Stomach (tissue), 9 donors: ENCODE results near the gene CSDE1. TPM values are rescaled to one million over a fixed set of nuclear protein-coding genes. Genes with fewer than 3 reads are reported as not detected.
A peak's percentile ranks its signal among the peaks of the same experiment; 100 is the strongest.

Experiments
- DNase-seq, 2 donors: peaks; one replicate each; pipeline versions ENCODE4 v3.0.0 to v3.0.0-alpha.2; 2013 to 2019
- H3K27ac ChIP-seq, 5 donors: fragments of 200-600 bp in 4 of 5; sonication (generic) in 4 of 5; one replicate each; pipeline ENCODE4 v1.5.1; 2013 to 2019; ENCODE audit warnings: mild to moderate bottlenecking in 1 of 5, moderate library complexity in 1 of 5
- H3K27me3 ChIP-seq, 3 donors: fragments of 200-600 bp; sonication (generic); one replicate each; pipeline ENCODE4 v1.5.1; 2017 to 2019; ENCODE audit warnings: mixed run types in 1 of 3
- H3K36me3 ChIP-seq, 4 donors: fragments of 200-600 bp; sonication (generic); 1 replicate in 3 of 4; 2 replicates in 1 of 4; pipeline ENCODE4 v1.5.1; 2016 to 2019
- H3K4me1 ChIP-seq, 4 donors: fragments of 200-600 bp; sonication (generic); one replicate each; pipeline ENCODE4 v1.5.1; 2016 to 2019
- H3K4me3 ChIP-seq, 4 donors: fragments of 200-600 bp; sonication (generic) in 3 of 4; one replicate each; pipeline ENCODE4 v1.5.1; 2016 to 2019; ENCODE audit warnings: mild to moderate bottlenecking in 1 of 4
- H3K9me3 ChIP-seq, 4 donors: fragments of 200-600 bp; sonication (generic); one replicate each; pipeline ENCODE4 v1.5.1; 2016 to 2019
- EP300 ChIP-seq: sonication (generic); formaldehyde crosslinking; IDR thresholded peaks from one replicate; pipeline ENCODE4 v1.6.1; 2017; ENCODE audit warnings: antibody characterized with exemption
- POLR2A ChIP-seq, 4 donors: fragments of 450-650 bp; IDR thresholded peaks; one replicate each; pipeline ENCODE4 v1.6.1; 2016; ENCODE audit warnings: antibody characterized with exemption in 4 of 4, control low read depth in 2 of 4, mild to moderate bottlenecking in 1 of 4, moderate library complexity in 1 of 4
- POLR2AphosphoS5 ChIP-seq, 3 donors: sonication (generic); formaldehyde crosslinking; IDR thresholded peaks; one replicate each; pipeline ENCODE4 v1.6.1; 2016; ENCODE audit warnings: antibody characterized with exemption in 3 of 3
- WGBS, 5 donors: extraction: QIAGEN DNeasy Blood & Tissue Kit in 3 of 5; methylation state at CpG; one replicate each; pipeline versions ENCODE4 v1.1.5 to v1.1.7; 2013 to 2018; 5-methylcytosine and 5-hydroxymethylcytosine counted together
- intact Hi-C: fragments of 100-400 bp; cut with DNase I; formaldehyde crosslinking; loops from one replicate; pipeline ENCODE4 v1.15.1; 2023; ENCODE audit warnings: low total_unique reads
- polyA plus RNA-seq, 3 donors: library from polyadenylated mRNA; stranded (reverse); fragments of 200-250 nt; gene quantifications; one replicate each; pipeline ENCODE4 v1.2.3, GENCODE V29; 2013
- total RNA-seq, 5 donors: library from RNA; depleted of rRNA; stranded (reverse); fragments of >200 nt; gene quantifications; one replicate each; pipeline versions ENCODE4 v1.1.0 to v1.2.3, GENCODE V29; 2014 to 2016
- TF ChIP-seq, protein P1 (sequence below), 7 experiments: fragments of 450-650 bp in 4 of 7; fragments of 200-600 bp in 3 of 7; sonication (generic) in 3 of 7; IDR thresholded peaks; one replicate each; pipeline ENCODE4 v1.5.1; 2016 to 2019; ENCODE audit warnings: antibody characterized with exemption in 7 of 7, control low read depth in 2 of 7, mild to moderate bottlenecking in 1 of 7
- donor health status: healthy with polysubstance abuse.
- donor health status: Bipolar disorder and iron deficiency.
- donor health status: healthy.

Gene CSDE1
- total and polyA plus RNA-seq, 8 donors: 129 to 679 (median 374) TPM

DNA sequence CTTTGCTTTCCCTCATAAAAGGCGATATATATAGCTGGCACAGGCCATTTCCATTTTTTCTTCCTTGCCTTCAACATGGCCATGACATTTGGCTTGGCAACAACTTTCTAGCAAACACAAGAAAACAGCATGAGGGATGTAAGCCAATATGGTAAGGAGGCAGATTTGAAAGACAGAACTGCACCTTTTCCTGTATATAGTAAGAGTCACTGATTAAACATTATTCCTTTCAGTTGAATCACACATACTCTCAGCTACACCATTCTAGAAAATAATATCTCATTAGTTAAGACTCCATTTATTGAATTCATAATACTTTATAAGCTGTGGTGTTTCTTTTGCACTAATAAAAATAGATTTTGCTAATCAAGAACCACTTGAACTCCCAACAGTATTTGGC lies 13.2 kb upstream of the CSDE1 start:
- H3K36me3 ChIP-seq: peaks cover 6 to 80% (median 71%) of the 10 kb centered on the region in 4 donors
- intact Hi-C loops: no loop called here
- TF ChIP-seq POLR2A (IDR thresholded peaks at IDR 0.05): no peak
- TF ChIP-seq, protein P1, sequence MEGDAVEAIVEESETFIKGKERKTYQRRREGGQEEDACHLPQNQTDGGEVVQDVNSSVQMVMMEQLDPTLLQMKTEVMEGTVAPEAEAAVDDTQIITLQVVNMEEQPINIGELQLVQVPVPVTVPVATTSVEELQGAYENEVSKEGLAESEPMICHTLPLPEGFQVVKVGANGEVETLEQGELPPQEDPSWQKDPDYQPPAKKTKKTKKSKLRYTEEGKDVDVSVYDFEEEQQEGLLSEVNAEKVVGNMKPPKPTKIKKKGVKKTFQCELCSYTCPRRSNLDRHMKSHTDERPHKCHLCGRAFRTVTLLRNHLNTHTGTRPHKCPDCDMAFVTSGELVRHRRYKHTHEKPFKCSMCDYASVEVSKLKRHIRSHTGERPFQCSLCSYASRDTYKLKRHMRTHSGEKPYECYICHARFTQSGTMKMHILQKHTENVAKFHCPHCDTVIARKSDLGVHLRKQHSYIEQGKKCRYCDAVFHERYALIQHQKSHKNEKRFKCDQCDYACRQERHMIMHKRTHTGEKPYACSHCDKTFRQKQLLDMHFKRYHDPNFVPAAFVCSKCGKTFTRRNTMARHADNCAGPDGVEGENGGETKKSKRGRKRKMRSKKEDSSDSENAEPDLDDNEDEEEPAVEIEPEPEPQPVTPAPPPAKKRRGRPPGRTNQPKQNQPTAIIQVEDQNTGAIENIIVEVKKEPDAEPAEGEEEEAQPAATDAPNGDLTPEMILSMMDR (IDR thresholded peaks at IDR 0.05): no peak
- no peak for DNase-seq
- H3K27me3 ChIP-seq: no peaks in the 10 kb centered on the region
- H3K9me3 ChIP-seq: no peaks in the 10 kb centered on the region
- WGBS, 5 donors: 90 to 100% (median 99%) methylated on average over 1 of the region's 1 CpG
- H3K4me3 ChIP-seq: no peak overlapping the region
- no peaks in the 10 kb centered on the region for H3K4me1 ChIP-seq
- H3K27ac ChIP-seq: no peak overlapping the region

DNA sequence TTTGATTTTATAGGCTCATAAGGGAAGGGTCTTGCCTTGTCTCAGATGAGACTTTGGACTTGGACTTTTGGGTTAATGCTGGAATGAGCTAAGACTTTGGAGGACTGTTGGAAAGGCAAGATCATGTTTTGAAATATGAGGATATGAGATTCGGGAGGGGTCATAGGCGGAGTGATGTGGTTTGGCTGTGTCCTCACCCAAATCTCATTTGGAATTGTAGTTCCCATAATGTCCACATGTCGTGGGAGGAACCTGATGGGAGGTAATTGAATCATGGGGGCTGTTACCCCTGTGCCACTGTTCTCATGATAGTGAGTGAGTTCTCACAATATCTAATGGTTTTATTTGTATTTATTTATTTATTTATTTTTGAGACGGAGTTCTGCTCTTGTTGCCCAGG lies 6.9 kb upstream of the CSDE1 start:
- intact Hi-C loops: no loop called here
- TF ChIP-seq POLR2A (IDR thresholded peaks at IDR 0.05): no peak
- TF ChIP-seq EP300: no peak
- TF ChIP-seq, protein P1 (IDR thresholded peaks at IDR 0.05): no peak
- no peak for TF ChIP-seq POLR2AphosphoS5 (IDR thresholded peaks at IDR 0.05)
- no peaks in the 10 kb centered on the region for H3K27me3 ChIP-seq
- no peak for DNase-seq
- no peak overlapping the region for H3K4me3 ChIP-seq
- H3K9me3 ChIP-seq: peaks cover 0 to 4% (median 0%) of the 10 kb centered on the region in 4 donors
- H3K4me1 ChIP-seq: no peaks in the 10 kb centered on the region
- H3K27ac ChIP-seq: no peak overlapping the region
- 82 to 89% (median 86%) methylated on average over 4 of the region's 4 CpGs for WGBS, 5 donors
- H3K36me3 ChIP-seq: peaks cover 0 to 19% (median 8%) of the 10 kb centered on the region in 4 donors

DNA sequence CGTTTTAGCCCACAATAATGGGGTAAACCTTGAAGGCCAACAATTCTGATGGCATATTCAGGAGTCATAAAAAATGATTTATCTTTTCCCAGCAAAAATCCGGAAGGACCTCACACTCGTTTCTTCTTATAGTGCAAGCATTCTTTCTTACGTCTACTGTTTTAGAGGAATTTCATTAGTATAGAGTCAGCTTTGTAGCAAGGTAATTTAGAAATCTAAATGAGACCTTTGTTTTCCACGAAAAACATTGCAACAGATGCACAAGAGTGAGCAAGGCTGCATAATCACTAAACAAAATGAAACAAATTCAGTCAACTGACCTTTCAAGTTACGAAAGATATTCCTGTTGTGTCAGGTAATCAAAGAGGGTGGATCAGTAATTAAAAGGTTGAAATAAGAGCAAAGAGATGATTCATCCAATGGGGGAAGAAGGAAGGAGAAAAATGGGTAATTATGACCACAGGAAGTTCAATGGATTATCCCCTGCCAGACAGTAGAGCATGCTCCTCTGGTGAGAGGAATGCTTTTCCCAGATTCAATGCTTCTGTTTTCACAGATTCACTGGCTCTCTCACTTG lies 560 bp upstream of the CSDE1 start:
- H3K27me3 ChIP-seq: no peaks in the 10 kb centered on the region
- H3K4me1 ChIP-seq: peaks cover 27 to 43% (median 39%) of the 10 kb centered on the region in 4 donors
- peak overlapping the region; percentile 86 to 100 (median 100) for H3K27ac ChIP-seq
- H3K36me3 ChIP-seq: no peaks in the 10 kb centered on the region
- no peak for TF ChIP-seq EP300
- TF ChIP-seq POLR2A (IDR thresholded peaks at IDR 0.05): no peak
- intact Hi-C loops: no loop called here
- peak overlapping the region; percentile 80 to 97 (median 90) for H3K4me3 ChIP-seq
- peaks cover 0 to 3% (median 0%) of the 10 kb centered on the region in 4 donors for H3K9me3 ChIP-seq
- peak in 1 of 2 donors; percentile 30 for DNase-seq
- 23 to 30% (median 28%) methylated on average over 6 of the region's 6 CpGs for WGBS, 5 donors

DNA sequence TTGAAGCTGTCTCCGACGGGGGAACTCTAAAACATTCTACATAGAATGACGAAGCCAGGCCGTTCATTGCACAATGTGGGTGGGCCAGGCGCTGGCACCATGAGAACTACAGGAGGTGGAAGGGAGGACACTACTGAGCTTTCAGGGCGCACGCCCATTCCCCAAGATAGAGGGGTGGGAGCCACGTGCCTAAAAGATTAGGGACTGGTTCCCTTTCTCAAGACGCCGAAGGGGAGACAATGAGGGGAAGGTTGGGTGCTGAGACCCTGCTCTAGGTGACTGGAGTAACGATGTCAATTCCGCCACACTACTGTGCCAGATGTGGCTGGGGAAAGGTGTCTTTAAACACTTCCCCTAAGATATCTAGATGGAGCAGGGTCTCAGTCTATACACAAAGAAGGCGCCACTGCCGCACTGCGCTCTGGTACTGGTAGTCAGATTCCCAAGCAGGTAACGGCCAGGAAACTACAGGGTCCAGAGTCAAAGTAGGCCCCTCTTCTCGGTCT lies 782 bp downstream of the CSDE1 start:
- H3K27me3 ChIP-seq: no peaks in the 10 kb centered on the region
- peak overlapping the region; percentile 86 to 100 (median 100) for H3K27ac ChIP-seq
- peaks cover 37 to 57% (median 52%) of the 10 kb centered on the region in 4 donors for H3K4me1 ChIP-seq
- peak; percentile 32 to 66 for DNase-seq
- TF ChIP-seq, protein P1 (IDR thresholded peaks at IDR 0.05): no peak
- TF ChIP-seq EP300 (no peak), POLR2A (IDR thresholded peaks at IDR 0.05) (no peak), POLR2AphosphoS5 (IDR thresholded peaks at IDR 0.05) (no peak)
- H3K4me3 ChIP-seq: peak overlapping the region; percentile 80 to 97 (median 90)
- 0 to 4% (median 1%) methylated on average over 12 to 17 of the region's 17 CpGs for WGBS, 5 donors
- H3K9me3 ChIP-seq: no peaks in the 10 kb centered on the region
- intact Hi-C loops: no loop called here
- no peaks in the 10 kb centered on the region for H3K36me3 ChIP-seq
